Ovary (tissue), 9 donors: ENCODE measurements around the gene GPR26. TPM values are rescaled to one million over a fixed set of nuclear protein-coding genes. Genes with fewer than 3 reads are reported as not detected.

ENCODE experiments used
- DNase-seq, 5 donors: peaks; one replicate each; pipeline ENCODE4 v3.0.0-alpha.2; 2019 to 2020
- H3K27ac ChIP-seq, 2 donors: fragments of 200-600 bp; one replicate each; pipeline versions ENCODE4 v1.5.1 to v1.8.0; 2019 to 2022
- H3K27me3 ChIP-seq: fragments of 200-600 bp; one replicate; pipeline ENCODE4 v1.8.0; 2022
- H3K36me3 ChIP-seq: fragments of 200-600 bp; sonication (generic); one replicate; pipeline ENCODE4 v1.5.1; 2019
- H3K4me1 ChIP-seq: one replicate; pipeline ENCODE4 v1.8.1; 2013; ENCODE audit warnings: mild to moderate bottlenecking, moderate library complexity; ENCODE audit not compliant: insufficient read depth
- H3K4me3 ChIP-seq: fragments of 200-600 bp; sonication (generic); one replicate; pipeline ENCODE4 v1.5.1; 2017
- H3K9me3 ChIP-seq, 2 donors: fragments of 200-600 bp in 1 of 2; sonication (generic) in 1 of 2; one replicate each; pipeline versions ENCODE4 v1.5.1 to v1.8.1; 2013 to 2019; ENCODE audit warnings: mild to moderate bottlenecking in 1 of 2, moderate library complexity in 1 of 2
- CTCF ChIP-seq, 3 donors: fragments of 450-650 bp in 2 of 3; fragments of 200-600 bp in 1 of 3; IDR thresholded peaks; one replicate each; pipeline versions ENCODE4 v1.5.1 to v1.8.0; 2016 to 2022; ENCODE audit warnings: antibody characterized with exemption in 3 of 3, mild to moderate bottlenecking in 1 of 3
- EP300 ChIP-seq: sonication (generic); formaldehyde crosslinking; IDR thresholded peaks from one replicate; pipeline ENCODE4 v1.6.1; 2017; ENCODE audit warnings: antibody characterized with exemption
- POLR2A ChIP-seq: fragments of 450-650 bp; IDR thresholded peaks from one replicate; pipeline ENCODE4 v1.6.1; 2017; ENCODE audit warnings: antibody characterized with exemption, mild to moderate bottlenecking, moderate library complexity
- WGBS, 3 donors: extraction: QIAGEN DNeasy Blood & Tissue Kit in 1 of 3; methylation state at CpG; one replicate each; pipeline versions ENCODE4 v1.1.5 to v1.1.7; 2013 to 2017; 5-methylcytosine and 5-hydroxymethylcytosine counted together
- intact Hi-C, 4 donors: fragments of 100-400 bp; cut with DNase I; formaldehyde crosslinking; loops; one replicate each; pipeline versions ENCODE4 v1.11.0 to v1.15.1; 2022 to 2023
- polyA plus RNA-seq, 2 donors: library from polyadenylated mRNA; stranded (reverse); fragments of 200-250 nt in 1 of 2; fragments of 350-450 nt in 1 of 2; fragmentation: Illumina TruSeq in 1 of 2; extraction: RNeasy Lipid Tissue Mini Kit (QIAGEN cat#74804) in 1 of 2; gene quantifications; one replicate each; pipeline ENCODE4 v1.2.3, GENCODE V29; 2013 to 2014
- total RNA-seq, 7 donors: library from RNA; depleted of rRNA in 2 of 7; stranded (reverse); fragments of >200 nt in 2 of 7; fragmentation: NEBNext Ultra II Directional in 3 of 7; extraction: Animal tissue kit (Norgen Biotek cat#: 25700) in 3 of 7; gene quantifications; one replicate each; pipeline versions ENCODE4 v1.1.0 to v1.2.4, GENCODE V29; 2016 to 2023
- donor health status: DM: no; HTN: no; CAD: no; lungs with moderate emphysema.
- donor health status: DM: no; HTN: no; CAD: no.
- donor health status: Bipolar disorder and iron deficiency.
- donor health status: DM: yes; HTN: yes; CAD: no.
- donor health status: DM: no; HTN: no; CAD: no.
- donor health status: DM: yes; HTN: yes; CAD: no.

GPR26 gene
- total and polyA plus RNA-seq, 9 donors = not detected

- Histone ChIP-seq H3K9me3 (no peaks in the 10 kb centered on the region), H3K4me3 (no peak overlapping the region), H3K27me3 (no peaks in the 10 kb centered on the region), H3K4me1 (no peaks in the 10 kb centered on the region), H3K27ac (no peak overlapping the region), H3K36me3 (no peaks in the 10 kb centered on the region)
- intact Hi-C loops = no loop called here
- 73 to 85% (median 82%) methylated on average over 8 of the region's 8 CpGs for WGBS, 3 donors
- DNase-seq = no peak
- no peak for TF ChIP-seq POLR2A
- TF ChIP-seq EP300 = no peak
- TF ChIP-seq CTCF (IDR thresholded peaks at IDR 0.05) = no peak
These were observed 29.4 kb upstream of the GPR26 start for GRCh38 chr10:123636598-123637325.

GRCh38 chr10:123637326-123637880 lies 28.8 kb upstream of the GPR26 start:
- no peaks in the 10 kb centered on the region for H3K36me3 ChIP-seq
- no peak overlapping the region for H3K27ac ChIP-seq
- 70 to 73% (median 72%) methylated on average over 6 of the region's 6 CpGs for WGBS, 3 donors
- TF ChIP-seq EP300 (no peak), CTCF (IDR thresholded peaks at IDR 0.05) (no peak), POLR2A (no peak)
- H3K4me3 ChIP-seq = no peak overlapping the region
- no peak for DNase-seq
- no peaks in the 10 kb centered on the region for H3K4me1 ChIP-seq
- H3K27me3 ChIP-seq = no peaks in the 10 kb centered on the region
- intact Hi-C loops = no loop called here
- no peaks in the 10 kb centered on the region for H3K9me3 ChIP-seq

GRCh38 chr10:123639131-123639530 lies 27.0 kb upstream of the GPR26 start:
- TF ChIP-seq POLR2A = no peak
- no peak for TF ChIP-seq EP300
- no peak for TF ChIP-seq CTCF (IDR thresholded peaks at IDR 0.05)
- H3K4me1 ChIP-seq = no peaks in the 10 kb centered on the region
- H3K4me3 ChIP-seq = no peak overlapping the region
- WGBS, 3 donors = 67 to 84% (median 74%) methylated on average over 3 of the region's 3 CpGs
- no peaks in the 10 kb centered on the region for H3K9me3 ChIP-seq
- H3K36me3 ChIP-seq = no peaks in the 10 kb centered on the region
- no peaks in the 10 kb centered on the region for H3K27me3 ChIP-seq
- no peak overlapping the region for H3K27ac ChIP-seq
- DNase-seq = no peak
- intact Hi-C loops = no loop called here

- TF ChIP-seq EP300 (no peak), CTCF (IDR thresholded peaks at IDR 0.05) (no peak), POLR2A (no peak)
- H3K9me3 ChIP-seq = no peaks in the 10 kb centered on the region
- H3K4me3 ChIP-seq = no peak overlapping the region
- H3K27ac ChIP-seq = no peak overlapping the region
- H3K4me1 ChIP-seq = no peaks in the 10 kb centered on the region
- no peak for DNase-seq
- H3K36me3 ChIP-seq = no peaks in the 10 kb centered on the region
- no peaks in the 10 kb centered on the region for H3K27me3 ChIP-seq
- WGBS, 3 donors = 34 to 49% (median 41%) methylated on average over 3 of the region's 3 CpGs
- intact Hi-C loops = no loop called here
These were observed 26.1 kb upstream of the GPR26 start for GRCh38 chr10:123640016-123640535.
